CD4-positive, alpha-beta T cell (primary cell): ENCODE results near the gene DOCK4. TPM values are rescaled to one million over a fixed set of nuclear protein-coding genes. Genes with fewer than 3 reads are reported as not detected.

Experiments used
- ATAC-seq: fragments of 200-7000 bp; cut with Tn5 transposase; one replicate; pipeline ENCODE4 v1.10.0; 2022; ENCODE audit warnings: mild to moderate bottlenecking; ENCODE audit not compliant: poor library complexity
- CTCF ChIA-PET: fragments of 350-600 bp; sonication (Branson Sonifier 250); formaldehyde crosslinking; loops from one replicate; lab custom pipeline; 2021; ENCODE audit warnings: antibody characterized with exemption, inconsistent platforms; lab: Charles Lee
- POLR2A ChIA-PET: fragments of 350-600 bp; sonication (Branson Sonifier 250); formaldehyde crosslinking; loops from one replicate; lab custom pipeline; 2021; ENCODE audit warnings: antibody characterized with exemption, inconsistent platforms; lab: Charles Lee
- DNase-seq, 14 experiments: peaks; one replicate each; pipeline ENCODE4 v3.0.0-alpha.2; 2013 to 2020; ENCODE audit warnings: mixed read lengths in 2 of 14
- H3K27ac ChIP-seq, 2 donors: one replicate each; pipeline versions ENCODE4 v1.5.1 to v1.7.0; 2013; ENCODE audit warnings: low read length in 2 of 2, low read depth in 1 of 2, mild to moderate bottlenecking in 1 of 2
- H3K27me3 ChIP-seq, 2 experiments: 1 replicate in 1 of 2; 2 replicates in 1 of 2; pipeline versions ENCODE4 v1.6.1 to v1.7.0; 2013; ENCODE audit warnings: low read length in 2 of 2, control low read depth in 1 of 2, mild to moderate bottlenecking in 1 of 2, moderate library complexity in 1 of 2; ENCODE audit not compliant: insufficient read depth in 2 of 2, control insufficient read depth in 1 of 2
- H3K36me3 ChIP-seq: one replicate; pipeline ENCODE4 v1.6.1; 2013; ENCODE audit warnings: low read length, control low read depth; ENCODE audit not compliant: insufficient read depth
- H3K4me1 ChIP-seq: one replicate; pipeline ENCODE4 v1.6.1; 2013; ENCODE audit warnings: low read length, control low read depth; ENCODE audit not compliant: insufficient read depth
- H3K4me3 ChIP-seq: one replicate; pipeline ENCODE4 v1.5.1; 2013; ENCODE audit warnings: mild to moderate bottlenecking, low read length, moderate library complexity
- H3K9me3 ChIP-seq, 2 experiments: 1 replicate in 1 of 2; 2 replicates in 1 of 2; pipeline versions ENCODE4 v1.6.1 to v1.7.0; 2013; ENCODE audit warnings: low read length in 2 of 2, mild to moderate bottlenecking in 2 of 2, control low read depth in 1 of 2, moderate library complexity in 1 of 2; ENCODE audit not compliant: control insufficient read depth in 1 of 2, insufficient read depth in 1 of 2
- H3K27ac Mint-ChIP-seq: one replicate; pipeline ENCODE4 v1.8.0; 2020; ENCODE audit warnings: mixed read lengths
- H3K27me3 Mint-ChIP-seq: one replicate; pipeline ENCODE4 v1.8.0; 2021; ENCODE audit warnings: mixed read lengths
- H3K36me3 Mint-ChIP-seq: one replicate; pipeline ENCODE4 v1.8.0; 2021; ENCODE audit warnings: low read depth, mixed read lengths
- H3K4me1 Mint-ChIP-seq: one replicate; pipeline ENCODE4 v1.8.0; 2021; ENCODE audit warnings: low read depth, mixed read lengths
- H3K4me3 Mint-ChIP-seq: one replicate; pipeline ENCODE4 v1.8.0; 2020; ENCODE audit warnings: mild to moderate bottlenecking, mixed read lengths
- H3K9me3 Mint-ChIP-seq: one replicate; pipeline ENCODE4 v1.8.0; 2020; ENCODE audit warnings: mixed read lengths
- CTCF ChIP-seq: fragments of 200-600 bp; IDR thresholded peaks from one replicate; pipeline ENCODE4 v1.8.0; 2022; ENCODE audit warnings: antibody characterized with exemption, mild to moderate bottlenecking
- intact Hi-C, 2 experiments: fragments of 100-400 bp; cut with DNase I in 1 of 2; cut with micrococcal nuclease in 1 of 2; formaldehyde crosslinking; loops; one replicate each; pipeline versions ENCODE4 v1.15.1 to v1.9.0; 2023 to 2025; cut with DNase I, micrococcal nuclease
- polyA plus RNA-seq, 2 donors: library from polyadenylated mRNA; unstranded; fragments of 120-200 nt; gene quantifications; one replicate each; pipeline ENCODE4 v1.2.1, GENCODE V29; 2013
- total RNA-seq, 174 experiments: library from RNA in 2 of 174; stranded (reverse) in 2 of 174; gene quantifications; one replicate each; pipeline ENCODE4 v1.2.3 and lab custom pipeline; 2021 to 2026

DOCK4 gene
- total RNA-seq (under 1 TPM; 0.31 to 0.38 TPM), total RNA-seq (lab: John Stamatoyannopoulos, UW) (0.11 to 23.0 (median 2.2) reads per million in 172 experiments)
- polyA plus RNA-seq (2013, experiment 1 of 2): 0.34 TPM
- polyA plus RNA-seq (2013, experiment 2 of 2): 0.50 TPM

GRCh38 chr7:112206238-112206990, at the start of gene DOCK4, which contains the start of gene ZNF277:
Gene DOCK4 (minus strand): TSS chr7:112206399. CDS start chr7:112206138, 261 bp downstream.
Gene ZNF277 (plus strand): TSS chr7:112206695. CDS start chr7:112206717, 22 bp downstream.
- peak within 1 kb of the TSS; percentile 99 for H3K4me3 Mint-ChIP-seq
- peak within 1 kb of the TSS; percentile 91 for H3K27ac Mint-ChIP-seq
- Histone ChIP-seq H3K27ac (peak within 1 kb of the TSS in 1 of 2 donors; percentile 48), H3K27me3 (peaks cover 18 to 30% of the 10 kb centered on the region in 2 experiments), H3K9me3 (no peaks in the 10 kb centered on the region), H3K4me3 (peak within 1 kb of the TSS; percentile 87), H3K4me1 (peaks cover 29% of the 10 kb centered on the region), H3K36me3 (no peaks in the 10 kb centered on the region)
- TF ChIP-seq CTCF: no peak
- ATAC-seq (peak; percentile 87), DNase-seq (peak; percentile 98 to 100 (median 99))
- intact Hi-C loops: loop anchor here (1.0 to 10.0 kb wide), 7 partner anchors 186 to 911 kb away; partner anchors contain the start of genes IFRD1 (in 2 of the 2), IMMP2L (in 1 of the 2) and SMIM30 (in 1 of the 2)
- H3K27me3 Mint-ChIP-seq: peaks cover 30% of the 10 kb centered on the region
- POLR2A ChIA-PET: interaction anchor here (0.7 to 3.6 kb wide), 4 partner anchors 18 to 644 kb away, joined by 3 to 35 read pairs (median 4); partner anchors contain the start of genes IFRD1 and IMMP2L
- peaks cover 13% of the 10 kb centered on the region for H3K36me3 Mint-ChIP-seq
- H3K4me1 Mint-ChIP-seq: peaks cover 54% of the 10 kb centered on the region
- no peaks in the 10 kb centered on the region for H3K9me3 Mint-ChIP-seq
- CTCF ChIA-PET: no interaction called here

GRCh38 chr7:112255388-112255720, 49.2 kb upstream of the DOCK4 start:
- H3K4me1 ChIP-seq: no peaks in the 10 kb centered on the region
- no peak overlapping the region for H3K27ac ChIP-seq
- no peaks in the 10 kb centered on the region for H3K9me3 ChIP-seq
- TF ChIP-seq CTCF: no peak
- peaks cover 60% of the 10 kb centered on the region for H3K4me1 Mint-ChIP-seq
- CTCF ChIA-PET: no interaction called here
- no peak for ATAC-seq
- H3K36me3 Mint-ChIP-seq: no peaks in the 10 kb centered on the region
- POLR2A ChIA-PET: no interaction called here
- no peak overlapping the region for H3K27ac Mint-ChIP-seq
- no peaks in the 10 kb centered on the region for H3K9me3 Mint-ChIP-seq
- no peak overlapping the region for H3K4me3 ChIP-seq
- intact Hi-C loops: no loop called here
- DNase-seq: no peak
- H3K4me3 Mint-ChIP-seq: no peak overlapping the region
- H3K36me3 ChIP-seq: no peaks in the 10 kb centered on the region
- no peaks in the 10 kb centered on the region for H3K27me3 Mint-ChIP-seq
- no peaks in the 10 kb centered on the region for H3K27me3 ChIP-seq

GRCh38 chr7:112254709-112255387, 48.6 kb upstream of the DOCK4 start:
- Mint-ChIP-seq H3K4me1 (peaks cover 60% of the 10 kb centered on the region), H3K36me3 (no peaks in the 10 kb centered on the region), H3K27ac (no peak overlapping the region), H3K4me3 (no peak overlapping the region), H3K9me3 (no peaks in the 10 kb centered on the region), H3K27me3 (no peaks in the 10 kb centered on the region)
- Histone ChIP-seq H3K4me3 (no peak overlapping the region), H3K4me1 (no peaks in the 10 kb centered on the region), H3K27me3 (no peaks in the 10 kb centered on the region), H3K27ac (no peak overlapping the region), H3K36me3 (no peaks in the 10 kb centered on the region), H3K9me3 (no peaks in the 10 kb centered on the region)
- ChIA-PET POLR2A (no interaction called here), CTCF (no interaction called here)
- no peak for ATAC-seq
- no peak for TF ChIP-seq CTCF
- intact Hi-C loops: no loop called here
- DNase-seq: no peak
